Caco-2 (cell line): ENCODE measurements around the gene ZNF546. TPM values are rescaled to one million over a fixed set of nuclear protein-coding genes. Genes with fewer than 3 reads are reported as not detected.

Experiments used
- BruUV-seq: library from RNA; stranded (reverse); fragments of 400-500 nt; replicated peaks from 2 replicates; lab custom pipeline; 2021; lab: Mats Ljungman, UMichigan
- CTCF ChIA-PET: fragments of 300-600 bp; sonication (Branson Sonifier 250); formaldehyde crosslinking; loops from one replicate; lab custom pipeline; 2022; ENCODE audit warnings: antibody characterized with exemption; lab: Charles Lee
- POLR2A ChIA-PET: fragments of 300-600 bp; sonication (Branson Sonifier 250); formaldehyde crosslinking; loops from one replicate; lab custom pipeline; 2022; ENCODE audit warnings: antibody characterized with exemption; lab: Charles Lee
- DNase-seq, 2 experiments: peaks; one replicate each; pipeline versions ENCODE4 v3.0.0 to v3.0.0-alpha.2; 2020 to 2022
- H3K27me3 ChIP-seq: replicated peaks from 2 replicates; pipeline ENCODE4 v1.6.0; 2011; ENCODE audit warnings: low read length; ENCODE audit not compliant: control insufficient read depth, insufficient read depth
- H3K36me3 ChIP-seq: 2 replicates; pipeline ENCODE4 v1.5.1; 2011; ENCODE audit warnings: low read length; ENCODE audit not compliant: control insufficient read depth, insufficient read depth
- H3K4me1 ChIP-seq: fragments of 250-450 bp; sonication (Bioruptor Pico); 2 replicates; pipeline ENCODE4 v1.5.1; 2020; ENCODE audit warnings: mild to moderate bottlenecking
- H3K4me3 ChIP-seq: 2 replicates; pipeline ENCODE4 v1.5.1; 2011; ENCODE audit warnings: low read depth, mild to moderate bottlenecking, control low read depth, low read length
- H3K9me3 ChIP-seq: fragments of 250-450 bp; sonication (Bioruptor Pico); 2 replicates; pipeline ENCODE4 v1.5.1; 2020; ENCODE audit warnings: mild to moderate bottlenecking, moderate library complexity
- H3K27ac Mint-ChIP-seq: one replicate; pipeline ENCODE4 v1.8.0; 2022; ENCODE audit warnings: mixed read lengths; ENCODE audit not compliant: unreplicated experiment
- H3K27me3 Mint-ChIP-seq: one replicate; pipeline ENCODE4 v1.8.0; 2022; ENCODE audit warnings: mixed read lengths; ENCODE audit not compliant: insufficient read depth, unreplicated experiment
- H3K36me3 Mint-ChIP-seq: one replicate; pipeline ENCODE4 v1.8.0; 2022; ENCODE audit warnings: mild to moderate bottlenecking, mixed read lengths; ENCODE audit not compliant: insufficient read depth, unreplicated experiment
- H3K4me1 Mint-ChIP-seq: one replicate; pipeline ENCODE4 v1.8.0; 2022; ENCODE audit warnings: low read depth, mixed read lengths; ENCODE audit not compliant: unreplicated experiment
- H3K4me3 Mint-ChIP-seq: one replicate; pipeline ENCODE4 v1.8.0; 2022; ENCODE audit warnings: mild to moderate bottlenecking, moderate library complexity, mixed read lengths; ENCODE audit not compliant: unreplicated experiment
- H3K9me3 Mint-ChIP-seq: one replicate; pipeline ENCODE4 v1.8.0; 2022; ENCODE audit warnings: mixed read lengths; ENCODE audit not compliant: unreplicated experiment
- CTCF ChIP-seq, 2 experiments: fragments of 200-600 bp in 1 of 2; IDR thresholded peaks; 1 replicate in 1 of 2; 2 replicates in 1 of 2; pipeline versions ENCODE4 v1.5.1 to v1.8.0; 2011 to 2022; ENCODE audit warnings: antibody characterized with exemption in 1 of 2, control low read depth in 1 of 2, inconsistent platforms in 1 of 2, low read depth in 1 of 2, low read length in 1 of 2, mild to moderate bottlenecking in 1 of 2, moderate library complexity in 1 of 2; ENCODE audit not compliant: insufficient read depth in 1 of 2, severe bottlenecking in 1 of 2, unreplicated experiment in 1 of 2
- intact Hi-C: fragments of 100-400 bp; cut with micrococcal nuclease; formaldehyde crosslinking; loops from one replicate; pipeline ENCODE4 v1.10.0; 2022; ENCODE audit not compliant: unreplicated experiment
- total RNA-seq: library from RNA; stranded (reverse); gene quantifications from 2 replicates; pipeline ENCODE4 v1.2.3, GENCODE V29; 2022

ZNF546 gene
- total RNA-seq, 1 experiment from 2014 or later, result 0.98 TPM

- H3K27ac Mint-ChIP-seq, result no peak overlapping the region
- H3K4me3 Mint-ChIP-seq, result no peak overlapping the region
- DNase-seq, result no peak
- no peak for TF ChIP-seq CTCF (IDR thresholded peaks at IDR 0.05; ENCODE audit: insufficient read depth in 1 of 2, low read depth in 1 of 2, low read length in 1 of 2, severe bottlenecking in 1 of 2, unreplicated experiment in 1 of 2)
- Histone ChIP-seq H3K4me1 (no peaks in the 10 kb centered on the region), H3K36me3 (no peaks in the 10 kb centered on the region; the same call in 1 of the 2 replicates), H3K4me3 (no peak overlapping the region), H3K27me3 (no peaks in the 10 kb centered on the region), H3K9me3 (0 out of 2 replicates have a peak, but pooled peaks cover 4% of the 10 kb centered on the region)
- BruUV-seq, result no TSS peak
- ChIA-PET POLR2A (no interaction called here), CTCF (no interaction called here)
- H3K4me1 Mint-ChIP-seq, result peaks cover 16% of the 10 kb centered on the region
- peaks cover 33% of the 10 kb centered on the region for H3K36me3 Mint-ChIP-seq
- intact Hi-C loops, result no loop called here
- H3K27me3 Mint-ChIP-seq, result no peaks in the 10 kb centered on the region
- peaks cover 34% of the 10 kb centered on the region for H3K9me3 Mint-ChIP-seq
These were observed 56.6 kb downstream of the ZNF546 start for GRCh38 chr19:40053491-40053890.

GRCh38 chr19:40054632-40055031 lies 57.8 kb downstream of the ZNF546 start:
- peak overlapping the region; percentile 100 for H3K4me3 Mint-ChIP-seq
- TF ChIP-seq CTCF (IDR thresholded peaks at IDR 0.05; ENCODE audit: insufficient read depth in 1 of 2, low read depth in 1 of 2, low read length in 1 of 2, severe bottlenecking in 1 of 2, unreplicated experiment in 1 of 2), result no peak
- Histone ChIP-seq H3K36me3 (no peaks in the 10 kb centered on the region), H3K4me1 (no peaks in the 10 kb centered on the region), H3K27me3 (no peaks in the 10 kb centered on the region), H3K4me3 (no peak overlapping the region), H3K9me3 (peaks cover 12% of the 10 kb centered on the region)
- peaks cover 38% of the 10 kb centered on the region for H3K9me3 Mint-ChIP-seq
- intact Hi-C loops, result no loop called here
- no peak for DNase-seq
- H3K27me3 Mint-ChIP-seq, result no peaks in the 10 kb centered on the region
- ChIA-PET CTCF (no interaction called here), POLR2A (no interaction called here)
- H3K4me1 Mint-ChIP-seq, result peaks cover 16% of the 10 kb centered on the region
- H3K36me3 Mint-ChIP-seq, result peaks cover 24% of the 10 kb centered on the region
- BruUV-seq, result no TSS peak
- no peak overlapping the region for H3K27ac Mint-ChIP-seq

- POLR2A ChIA-PET, result interaction anchor here (1.4 kb wide), 1 partner anchor 84 kb away, joined by 4 read pairs; the partner anchor contains the start of gene PSMC4
- H3K4me3 Mint-ChIP-seq, result peak overlapping the region; percentile 100
- intact Hi-C loops, result no loop called here
- peaks cover 16% of the 10 kb centered on the region for H3K4me1 Mint-ChIP-seq
- Histone ChIP-seq H3K9me3 (peaks cover 16% of the 10 kb centered on the region), H3K4me1 (no peaks in the 10 kb centered on the region), H3K27me3 (no peaks in the 10 kb centered on the region), H3K4me3 (peak overlapping the region; percentile 45), H3K36me3 (no peaks in the 10 kb centered on the region)
- CTCF ChIA-PET, result no interaction called here
- H3K27me3 Mint-ChIP-seq, result no peaks in the 10 kb centered on the region
- no peak for TF ChIP-seq CTCF (IDR thresholded peaks at IDR 0.05; ENCODE audit: insufficient read depth in 1 of 2, low read depth in 1 of 2, low read length in 1 of 2, severe bottlenecking in 1 of 2, unreplicated experiment in 1 of 2)
- H3K27ac Mint-ChIP-seq, result no peak overlapping the region
- peaks cover 38% of the 10 kb centered on the region for H3K9me3 Mint-ChIP-seq
- BruUV-seq, result no TSS peak
- DNase-seq, result no peak
- peaks cover 22% of the 10 kb centered on the region for H3K36me3 Mint-ChIP-seq
These were observed 58.2 kb downstream of the ZNF546 start for GRCh38 chr19:40055049-40055448.
